GM18502 (cell line): ENCODE data around the gene CASZ1.

Source experiments
- ATAC-seq: cut with Tn5 transposase; IDR thresholded peaks from one replicate; pipeline ENCODE4 v1.9.1; 2021; ENCODE audit warnings: mild to moderate bottlenecking; ENCODE audit not compliant: unreplicated experiment, poor library complexity

The CASZ1 gene

DNA sequence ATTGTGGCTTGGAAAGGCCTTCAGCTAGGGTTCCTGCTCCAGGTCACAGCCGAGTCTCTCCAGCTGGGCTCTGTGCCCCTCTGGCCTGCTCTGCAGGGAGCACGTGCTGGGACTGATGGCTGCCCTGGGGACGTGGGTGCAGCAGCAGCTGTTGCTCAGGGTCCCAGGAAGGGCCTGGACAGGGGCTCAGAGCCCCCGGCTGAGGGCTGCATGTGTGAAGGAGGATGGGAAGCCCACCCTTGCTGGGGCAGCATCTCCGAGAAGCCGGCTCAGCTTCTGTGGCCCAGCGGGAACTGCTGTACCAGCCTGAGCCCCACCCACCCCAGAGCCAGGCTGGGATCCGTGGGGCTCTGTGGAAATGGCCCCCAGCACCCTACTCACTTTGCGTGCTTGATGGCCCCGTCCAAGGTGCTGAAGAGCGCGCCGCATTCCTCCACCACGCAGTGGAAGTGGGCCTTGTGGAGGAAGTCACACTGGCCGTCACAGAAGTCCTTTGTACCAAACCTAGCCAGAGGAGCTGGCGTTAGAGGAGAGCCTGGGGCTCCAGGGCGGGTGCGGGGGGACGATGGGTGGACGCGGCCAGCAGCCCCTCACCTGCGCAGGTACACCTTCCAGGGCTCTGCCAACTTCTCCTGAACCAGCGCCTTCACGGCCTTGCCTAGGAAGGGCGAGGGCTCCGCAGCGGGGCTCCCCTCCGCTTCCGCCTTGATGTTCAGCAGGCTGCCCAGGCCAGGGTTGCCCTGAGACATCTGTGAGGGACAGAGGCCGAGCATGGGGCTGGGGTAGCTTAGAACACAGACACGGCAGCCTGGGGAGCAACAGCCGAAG is 147.5 kb downstream of the CASZ1 start:
- no peak for ATAC-seq

DNA sequence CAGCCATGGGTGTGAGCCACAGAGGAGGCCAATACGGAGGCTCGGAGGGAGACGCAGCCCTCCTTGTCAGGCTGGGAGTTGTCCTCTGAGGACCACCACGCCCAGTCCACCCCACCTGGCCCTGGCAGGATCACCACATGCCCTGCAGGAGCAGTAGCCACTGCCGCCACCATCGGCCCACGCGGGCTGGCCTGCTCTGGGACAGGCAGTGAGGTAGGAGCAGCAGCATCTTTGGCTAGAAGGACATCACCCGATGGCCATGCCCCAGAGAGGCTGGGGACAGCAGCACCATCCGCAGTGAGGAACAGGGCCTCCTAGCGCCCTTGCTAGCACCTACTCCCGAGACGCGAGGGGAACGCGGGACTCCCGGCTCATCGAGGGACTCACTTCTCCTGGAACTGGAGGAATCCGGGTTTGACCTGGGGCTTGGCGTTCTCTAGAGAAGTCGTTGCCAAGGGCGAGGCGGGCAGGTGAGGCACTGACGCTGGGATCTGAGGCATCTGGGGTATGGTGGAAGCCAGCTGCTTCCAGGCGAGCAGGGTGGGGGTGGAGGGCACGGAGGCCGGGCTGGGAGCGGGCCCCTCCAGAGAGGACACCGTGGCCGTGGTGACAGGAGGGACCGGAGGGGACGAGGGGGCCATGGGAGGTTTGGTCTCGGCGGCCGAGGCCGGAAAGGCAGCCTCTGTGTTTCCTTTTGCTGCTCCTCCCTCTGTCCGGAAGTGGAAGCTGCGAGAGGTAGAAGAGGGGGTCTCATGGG is 148.9 kb downstream of the CASZ1 start:
- no peak for ATAC-seq

DNA sequence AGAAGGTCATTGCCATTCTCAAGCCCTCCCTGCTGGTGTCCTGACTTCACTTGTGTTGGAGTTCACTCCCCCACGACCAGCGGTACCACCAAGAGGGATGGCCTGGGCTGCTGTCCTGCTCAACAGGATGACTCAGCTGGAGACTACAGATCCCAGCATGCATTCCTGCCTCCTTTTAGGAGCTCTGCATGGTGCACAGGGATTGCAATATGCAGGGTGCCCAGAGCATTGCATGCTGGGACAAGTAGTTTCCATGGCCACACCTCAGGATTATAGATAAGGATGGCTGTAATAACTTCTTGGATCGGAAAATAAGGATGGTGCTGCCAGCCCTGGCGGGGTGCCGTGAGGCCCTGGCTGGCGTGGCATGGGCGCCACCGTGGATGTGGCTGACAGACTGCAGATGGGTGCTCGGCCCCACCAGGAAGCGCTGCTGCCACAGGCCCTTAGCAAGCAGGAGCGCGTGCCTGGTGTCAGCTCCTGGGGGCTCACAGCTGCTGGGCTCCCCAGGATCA is 150.0 kb downstream of the CASZ1 start:
- ATAC-seq, result no peak

DNA sequence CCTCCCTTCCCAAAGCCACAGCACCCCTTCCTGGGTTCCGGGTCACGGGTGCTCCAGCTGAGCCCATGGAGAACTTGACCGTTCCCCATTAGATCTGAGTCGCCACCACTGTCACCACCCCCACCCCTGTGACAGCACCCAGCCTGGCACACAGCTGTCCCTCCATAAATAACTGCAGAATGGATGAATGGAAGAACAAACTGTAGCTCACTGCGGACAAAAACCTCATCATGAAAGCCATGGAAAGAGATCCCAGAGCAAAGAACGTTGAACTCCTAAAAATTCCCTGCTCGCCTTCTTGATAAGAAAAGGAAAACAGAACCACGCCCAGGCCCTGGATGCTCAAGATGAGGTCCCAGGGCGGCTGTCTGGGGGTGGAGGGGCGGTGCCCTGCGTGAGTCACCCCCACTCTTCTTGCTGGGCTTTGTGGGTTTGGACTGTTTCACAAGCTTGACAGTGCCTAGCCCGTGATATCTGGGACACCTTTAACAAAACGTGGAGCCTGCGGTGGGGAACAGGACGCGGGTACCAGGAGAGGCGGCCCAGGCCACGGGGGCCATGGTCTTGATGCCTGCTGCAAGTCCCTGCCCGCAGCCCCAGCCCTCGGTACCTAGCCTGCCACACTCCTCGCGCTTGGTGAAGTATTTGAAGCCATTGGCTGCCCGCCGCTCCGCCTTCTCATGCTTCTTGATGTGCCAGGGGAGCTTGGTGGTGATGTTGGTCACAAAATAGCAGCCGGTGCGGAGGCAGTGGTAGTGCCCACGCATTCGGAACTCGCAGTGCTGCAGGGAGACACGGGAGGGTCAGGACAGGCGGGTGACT is 151.9 kb downstream of the CASZ1 start:
- no peak for ATAC-seq

DNA sequence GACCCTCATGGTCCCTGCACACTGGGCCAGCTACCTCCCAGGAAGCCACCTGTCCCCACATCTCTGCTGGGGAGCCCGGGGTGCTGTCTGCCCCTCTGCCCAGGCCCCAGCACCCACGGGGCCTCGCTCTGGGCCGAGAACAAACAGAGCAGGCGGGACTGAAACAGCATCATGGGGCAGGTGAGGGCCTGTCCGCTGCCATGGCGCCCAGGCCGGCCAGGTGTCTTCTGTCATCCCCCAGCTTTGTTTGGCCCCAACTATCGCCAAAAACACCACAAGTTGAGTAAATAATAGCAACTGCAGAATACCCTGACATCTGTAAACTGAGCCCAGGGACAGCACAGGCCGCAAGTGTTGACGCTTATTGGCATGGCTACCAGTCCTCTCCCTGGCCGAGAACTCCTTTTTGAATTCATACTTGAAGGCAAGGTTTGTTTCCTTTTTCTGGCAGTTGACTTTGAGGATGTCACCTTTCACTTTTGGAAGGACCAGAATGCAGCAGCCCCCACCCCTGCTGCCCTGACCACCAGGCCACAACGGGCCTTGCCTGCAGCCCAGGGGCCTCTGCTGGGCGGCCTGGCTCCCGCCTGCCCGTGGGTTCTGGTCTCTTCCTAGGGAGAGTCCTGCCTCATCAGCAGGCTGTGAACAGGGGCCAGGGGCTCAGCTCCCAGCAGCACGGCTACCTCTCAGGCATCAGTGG is 152.7 kb downstream of the CASZ1 start:
- ATAC-seq, result no peak

DNA sequence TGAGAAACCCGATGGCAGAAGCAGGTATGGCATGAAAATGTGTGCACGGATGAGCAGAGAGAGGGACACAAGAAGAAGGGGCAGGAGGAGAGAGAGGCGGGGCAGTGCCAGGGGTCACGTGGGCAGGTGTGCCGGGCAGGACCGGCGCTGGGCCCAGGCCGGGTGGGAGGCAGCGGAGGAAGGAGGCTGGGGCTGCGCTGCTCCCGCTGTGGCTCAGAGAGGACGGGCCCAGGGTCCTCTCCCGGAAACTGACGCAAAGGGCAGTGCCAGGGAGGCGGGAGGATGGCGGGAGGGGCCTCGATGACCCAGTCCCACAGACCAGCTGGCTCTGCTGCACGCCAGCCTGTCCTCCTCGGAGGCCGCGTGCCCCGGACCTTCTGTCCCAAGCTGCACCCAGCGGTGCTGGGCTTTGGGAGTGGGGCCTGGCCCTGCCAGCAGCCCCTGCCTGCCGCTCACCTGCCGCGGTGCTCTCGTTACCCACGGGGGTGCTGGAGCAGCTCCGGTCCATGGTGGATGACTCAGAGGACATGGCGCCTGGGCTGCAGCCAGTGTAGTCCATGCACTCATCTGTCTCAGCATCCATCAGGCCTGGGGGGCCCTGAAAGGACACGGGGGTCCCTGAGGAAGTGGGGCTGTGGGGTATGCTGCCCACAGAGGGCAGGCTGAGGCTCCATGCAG is 153.9 kb downstream of the CASZ1 start:
- no peak for ATAC-seq

DNA sequence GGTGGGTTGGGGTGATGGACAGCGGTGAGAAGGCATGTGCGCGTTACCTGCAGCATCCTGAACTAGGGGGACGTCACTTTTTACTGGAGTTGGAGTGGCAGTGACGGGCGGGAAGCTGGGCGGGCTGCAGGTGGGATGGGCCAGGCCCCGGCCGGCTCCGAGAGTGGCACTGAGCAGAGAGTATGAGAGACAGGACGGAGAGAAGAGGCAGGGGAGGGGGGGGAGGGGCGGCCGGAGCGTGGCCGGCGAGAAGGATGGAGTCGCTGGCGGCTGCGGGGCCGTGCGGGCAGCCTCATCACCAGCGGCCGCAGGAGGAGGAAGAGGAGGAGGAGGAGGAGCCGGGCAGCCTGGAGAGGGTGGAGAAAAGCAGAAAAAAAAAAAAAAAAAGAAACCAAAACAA is 154.5 kb downstream of the CASZ1 start:
- no peak for ATAC-seq

DNA sequence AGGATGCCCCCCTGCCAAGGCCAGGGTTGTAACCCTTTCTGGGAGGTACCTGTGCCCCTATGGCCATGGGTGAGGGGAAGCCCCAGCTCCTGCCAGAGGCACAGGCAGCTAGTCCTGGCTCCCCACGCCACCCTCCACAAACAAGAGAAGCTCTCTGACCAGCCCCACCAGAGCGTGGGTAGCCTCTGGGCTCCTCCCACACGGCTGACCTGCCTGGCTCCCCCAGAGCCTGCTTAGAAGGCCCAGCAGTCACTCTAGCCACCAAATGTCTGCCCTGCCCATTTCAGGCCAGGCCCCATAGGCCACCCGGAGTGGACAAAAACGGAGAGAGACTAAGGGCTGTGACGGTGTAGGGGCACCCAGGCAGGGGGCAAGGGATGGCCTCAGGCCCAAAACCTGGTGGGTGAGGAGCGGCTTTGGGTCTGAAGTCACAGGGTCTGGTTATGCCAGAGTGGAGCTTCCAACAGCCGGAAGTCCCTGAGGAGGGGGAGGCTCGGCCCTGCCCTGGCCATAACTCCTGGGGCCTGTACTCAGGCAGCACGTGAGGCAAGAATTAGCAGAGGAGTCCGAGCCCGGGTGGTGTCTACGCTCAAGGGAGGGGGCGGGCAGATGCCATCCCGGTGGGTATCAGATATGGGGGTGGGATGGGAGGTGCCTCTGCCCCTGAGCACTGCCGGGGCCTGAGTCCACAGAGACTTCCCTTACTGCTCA is 155.4 kb downstream of the CASZ1 start:
- ATAC-seq, result no peak

DNA sequence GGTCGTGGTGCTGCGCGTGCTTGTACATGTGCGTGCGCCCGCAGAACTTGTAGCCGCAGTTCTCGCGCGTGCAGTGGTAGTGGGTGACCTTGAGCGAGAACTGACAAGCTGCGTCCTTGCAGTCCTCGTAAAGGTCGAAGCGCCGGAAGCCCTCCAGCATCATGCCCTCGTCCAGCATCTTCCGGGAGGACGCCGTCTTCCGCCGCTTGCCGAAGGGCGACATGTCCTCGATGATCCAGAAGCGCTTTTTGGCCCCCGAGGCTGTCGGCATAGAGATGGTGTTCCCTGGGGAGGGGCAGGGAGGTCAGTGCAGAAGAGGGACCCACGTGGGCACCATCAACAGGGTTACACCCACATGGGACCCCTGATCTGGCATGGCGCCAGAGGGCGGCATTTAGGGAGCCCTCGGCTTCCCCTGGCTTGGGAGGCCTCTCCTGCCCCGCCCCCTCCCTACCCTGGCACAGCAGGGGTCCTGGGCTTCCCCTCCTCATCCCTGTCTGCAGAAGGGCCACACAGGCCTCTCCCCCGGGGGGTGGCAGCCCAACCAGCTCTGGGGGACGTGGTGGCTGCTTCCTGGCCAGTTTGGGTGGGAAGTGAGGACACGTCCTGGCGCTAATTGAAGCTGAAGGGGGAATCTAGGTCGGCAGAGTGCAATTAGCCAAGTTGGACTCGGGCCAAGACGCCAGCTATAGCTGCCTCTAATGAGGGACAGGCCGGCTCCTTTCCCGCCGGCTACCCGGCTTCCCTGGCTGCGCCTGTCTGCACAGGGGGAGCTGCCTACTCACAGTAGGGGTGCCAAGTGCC is 156.5 kb downstream of the CASZ1 start:
- no peak for ATAC-seq

DNA sequence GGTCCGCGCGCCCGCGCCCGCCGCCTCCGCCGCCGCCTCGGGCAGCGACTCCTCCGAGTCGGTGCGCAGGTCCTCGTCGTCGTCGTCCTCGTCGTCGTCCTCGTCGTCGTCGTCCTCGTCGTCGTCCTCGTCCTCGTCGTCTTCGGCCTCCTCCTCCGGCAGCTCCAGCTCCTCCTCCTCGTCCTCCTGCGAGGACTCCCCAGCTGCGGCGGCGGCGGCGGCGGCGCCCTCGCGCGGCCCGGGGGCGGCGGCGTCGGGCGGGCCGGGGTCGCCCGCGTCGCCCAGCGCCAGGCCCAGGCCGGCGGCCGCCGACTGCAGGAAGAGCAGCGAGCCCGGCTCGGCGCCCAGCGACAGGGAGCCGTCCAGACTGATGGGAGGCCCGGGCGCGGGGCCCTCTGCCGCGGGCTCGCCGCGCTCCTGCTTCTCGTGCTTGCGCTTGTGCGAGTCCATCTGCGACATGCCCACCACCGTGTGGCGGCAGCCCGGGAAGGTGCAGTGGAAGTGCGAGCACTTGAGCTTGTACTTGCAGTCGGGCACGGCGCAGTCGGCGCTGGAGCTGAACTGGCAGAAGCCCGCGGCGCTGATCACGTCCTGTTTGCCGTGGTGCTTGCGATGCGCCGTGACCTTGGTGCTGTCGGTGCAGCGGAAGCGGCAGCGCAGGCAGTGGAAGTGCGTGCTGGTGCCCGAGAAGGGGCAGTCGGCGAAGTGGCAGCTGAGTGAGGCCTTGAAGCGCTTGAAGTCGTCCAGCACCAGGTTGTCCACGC is 157.3 kb downstream of the CASZ1 start:
- no peak for ATAC-seq

DNA sequence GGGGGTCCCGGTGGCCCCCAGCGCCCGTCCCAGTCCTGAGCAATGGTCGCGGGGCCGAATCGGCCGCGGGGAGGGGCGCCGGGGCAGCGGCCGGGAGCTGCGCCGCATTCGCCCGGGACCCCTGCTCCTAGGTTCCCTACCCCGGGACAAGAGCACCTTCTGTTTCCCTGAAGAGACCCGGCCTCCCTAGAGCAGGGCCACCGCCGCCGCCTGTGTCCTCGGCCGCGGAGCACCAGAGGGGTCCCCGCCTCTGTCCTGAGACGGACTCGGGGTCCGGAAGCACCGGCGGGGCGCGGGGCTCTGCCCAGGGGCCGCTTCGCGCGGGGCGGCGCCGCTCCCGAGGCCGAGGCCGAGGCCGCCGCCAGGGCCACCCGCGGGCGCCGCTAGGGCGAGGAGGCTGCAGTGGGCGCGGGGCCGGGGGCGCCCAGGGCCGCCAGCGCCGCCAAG is 157.9 kb downstream of the CASZ1 start:
- no peak for ATAC-seq

DNA sequence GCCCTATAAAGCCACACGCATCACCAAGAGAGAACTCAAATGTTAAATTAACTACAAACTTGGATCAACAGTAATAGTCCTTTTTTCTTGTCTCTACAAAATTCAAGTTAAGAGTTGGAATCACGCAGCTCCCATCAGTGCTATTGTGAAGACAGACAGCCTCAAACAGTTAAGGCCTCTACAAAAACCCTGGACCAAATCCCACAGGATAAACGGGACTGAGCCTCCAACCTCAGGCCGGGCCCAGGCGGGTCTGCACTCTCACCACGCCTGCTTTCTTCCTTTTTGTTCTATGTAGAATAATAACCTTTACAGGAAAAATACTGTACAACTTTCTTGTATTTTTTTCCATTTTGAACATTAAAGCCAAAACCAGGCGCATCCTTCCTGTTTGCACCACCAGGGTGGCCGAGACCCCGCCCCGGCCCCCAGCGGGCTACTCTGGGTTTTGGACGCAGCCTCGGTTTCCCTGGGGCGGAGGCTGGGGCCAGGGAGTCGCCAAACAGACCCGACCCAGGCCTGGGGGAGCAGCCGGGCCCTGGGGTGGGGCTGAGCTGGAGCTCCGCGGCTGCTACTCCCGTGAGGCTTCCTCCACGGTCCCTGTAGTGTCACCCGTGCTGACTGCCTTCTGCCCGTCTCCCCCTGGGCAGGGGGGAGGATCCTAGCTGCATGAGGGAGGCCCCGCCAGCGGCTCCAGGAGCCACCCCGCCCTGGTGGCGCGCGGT is 158.4 kb downstream of the CASZ1 start:
- ATAC-seq, result no peak

DNA sequence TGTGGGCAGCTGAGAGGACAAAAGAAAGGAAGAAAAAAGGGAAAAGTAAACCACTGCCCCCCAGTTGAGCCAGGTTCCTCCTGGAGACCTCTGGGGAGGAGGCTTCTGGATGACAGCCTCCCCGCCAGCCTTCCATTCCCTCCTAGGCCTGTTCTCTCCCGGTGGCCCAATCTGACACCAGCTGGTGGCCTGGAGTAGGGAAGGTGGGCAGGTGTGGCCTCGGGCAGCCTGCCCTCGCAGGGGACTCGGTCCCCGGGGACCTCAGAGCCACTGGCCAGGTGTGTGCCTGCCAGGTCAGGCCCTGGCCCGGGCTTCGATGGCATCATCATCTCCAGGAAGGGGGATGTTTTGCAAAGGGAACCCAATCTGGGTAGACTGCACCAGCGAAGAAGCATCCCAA is 159.0 kb downstream of the CASZ1 start:
- no peak for ATAC-seq

DNA sequence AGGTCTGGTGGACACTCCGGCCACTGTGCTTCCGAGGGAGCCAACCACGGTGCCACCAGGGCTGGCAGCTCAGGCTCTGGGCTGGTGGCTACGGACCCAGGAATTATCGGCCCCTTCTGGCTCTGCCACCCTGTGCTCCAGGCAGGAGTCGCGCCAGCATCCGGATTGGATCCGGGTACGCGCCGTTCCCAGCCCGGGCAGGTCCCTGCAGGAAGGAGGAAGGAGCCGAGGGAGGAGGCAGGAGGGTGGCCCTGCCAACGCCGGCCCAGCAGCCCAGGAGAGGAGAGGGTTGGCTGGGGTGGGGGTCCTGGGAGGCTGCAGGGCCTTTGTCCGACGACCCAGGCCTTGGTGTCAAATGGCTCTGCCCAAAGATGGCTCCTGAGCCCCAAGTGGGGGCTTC is 160.5 kb downstream of the CASZ1 start:
- no peak for ATAC-seq

DNA sequence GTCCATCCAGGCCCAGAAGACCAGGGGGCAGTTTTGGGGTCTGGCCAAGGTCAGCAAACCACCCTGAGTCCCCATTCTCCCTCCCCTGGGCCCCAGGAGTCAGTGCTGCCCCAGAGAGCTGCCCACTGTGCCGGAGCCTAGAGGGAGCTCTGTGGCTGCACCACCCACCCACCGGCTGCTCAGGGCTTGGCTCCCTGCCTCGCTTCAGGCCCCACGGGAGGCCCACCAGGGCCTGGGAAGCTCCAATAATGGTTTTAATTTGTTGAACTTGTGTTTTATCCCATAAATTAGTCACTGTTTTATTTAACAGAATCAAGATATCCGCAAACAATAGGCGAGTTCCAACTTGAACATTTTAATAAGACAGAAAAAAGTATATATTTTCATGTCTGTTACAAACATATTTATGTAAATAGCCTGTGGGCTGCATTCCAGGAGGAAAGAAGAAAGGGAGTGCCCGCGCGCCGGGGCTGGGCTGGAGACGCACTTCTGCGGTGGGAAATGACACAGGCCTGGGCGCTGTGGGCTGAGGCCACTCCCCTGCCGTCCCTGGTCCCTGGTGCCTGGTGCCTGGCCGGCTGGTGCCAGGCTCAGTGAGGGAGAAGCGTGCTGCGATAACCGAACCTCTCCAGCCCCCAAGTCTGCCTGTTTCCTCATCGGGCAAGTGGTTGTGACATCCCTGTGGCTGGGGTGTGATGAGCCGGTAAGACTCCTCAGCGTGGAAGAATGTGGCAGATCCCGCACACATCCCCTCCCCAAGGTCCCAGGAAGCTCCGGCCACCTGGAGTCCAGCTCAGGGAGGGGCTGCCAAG is 161.2 kb downstream of the CASZ1 start:
- no peak for ATAC-seq
